Anterior cingulate cortex (tissue), 58 donors: Measurements from ENCODE around the gene PCNX2.

Experiments
- DNase-seq, 58 donors: peaks; one replicate each; lab custom pipeline; 2025; lab: John Stamatoyannopoulos, UW

The PCNX2 gene

DNA sequence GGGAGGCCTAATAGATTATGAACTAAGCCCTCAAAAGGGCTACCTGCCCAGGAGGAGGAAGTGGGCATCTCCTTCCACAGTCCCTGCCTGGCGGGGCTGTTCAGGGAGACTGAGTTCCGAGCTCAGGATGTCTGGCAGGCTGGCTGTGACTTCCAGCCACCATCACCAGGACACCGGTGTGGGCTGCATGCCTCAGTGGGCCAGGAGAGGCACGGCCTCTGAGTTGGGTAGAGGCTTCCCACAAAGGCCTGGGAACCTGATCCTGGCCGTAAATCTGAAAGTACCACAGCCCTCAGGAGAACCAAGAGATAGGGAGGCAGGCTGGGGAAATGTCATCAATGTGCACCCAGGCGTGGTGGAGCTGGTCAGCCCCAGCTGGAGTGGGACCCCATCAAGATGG is 316.0 kb downstream of the PCNX2 start:
- no peak for DNase-seq

DNA sequence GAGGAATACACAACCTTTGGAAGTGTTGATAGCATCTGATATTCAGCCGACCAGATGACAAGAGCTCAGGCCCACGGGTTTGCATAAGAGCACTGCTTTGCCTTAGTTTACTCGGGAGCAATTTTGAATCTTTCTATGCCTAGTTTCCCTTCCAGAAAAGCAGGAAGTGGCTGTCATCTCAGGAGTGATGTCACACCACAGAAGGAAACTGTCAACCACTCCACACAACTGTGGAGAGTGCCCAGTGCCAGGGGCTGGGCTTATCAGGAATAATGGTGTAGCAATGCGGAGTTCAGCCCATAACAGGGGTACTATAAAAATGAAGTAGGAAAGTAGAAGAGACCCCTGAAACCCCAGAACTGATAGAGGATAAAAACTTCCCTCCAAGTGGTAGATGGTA is 316.7 kb downstream of the PCNX2 start:
- DNase-seq, result no peak

DNA sequence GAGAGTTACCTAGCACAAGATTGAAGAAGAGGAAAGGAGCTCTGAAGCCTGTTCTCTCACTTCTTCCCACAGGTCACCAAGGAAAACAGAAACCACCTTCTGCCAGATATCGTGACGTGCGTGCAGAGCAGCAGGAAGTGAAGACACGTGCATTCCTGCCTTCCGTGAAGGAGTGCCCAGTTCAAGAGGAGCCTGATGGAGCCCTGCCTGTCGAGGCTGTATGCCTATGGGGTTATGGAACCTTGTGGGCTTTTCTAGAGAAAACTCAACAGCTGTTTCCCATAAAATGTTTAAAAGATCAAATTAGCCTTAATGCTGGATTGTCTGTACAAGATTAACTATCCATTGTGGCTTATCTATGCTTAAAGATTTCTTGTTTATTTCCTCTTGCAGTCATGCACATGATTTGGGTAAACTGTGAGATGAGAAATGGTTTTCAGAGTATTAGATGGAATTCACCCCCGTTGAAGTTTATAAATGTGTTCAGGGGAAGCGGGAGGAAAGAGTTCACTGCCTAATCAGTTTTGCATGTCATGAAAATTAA is 317.4 kb downstream of the PCNX2 start:
- no peak for DNase-seq

DNA sequence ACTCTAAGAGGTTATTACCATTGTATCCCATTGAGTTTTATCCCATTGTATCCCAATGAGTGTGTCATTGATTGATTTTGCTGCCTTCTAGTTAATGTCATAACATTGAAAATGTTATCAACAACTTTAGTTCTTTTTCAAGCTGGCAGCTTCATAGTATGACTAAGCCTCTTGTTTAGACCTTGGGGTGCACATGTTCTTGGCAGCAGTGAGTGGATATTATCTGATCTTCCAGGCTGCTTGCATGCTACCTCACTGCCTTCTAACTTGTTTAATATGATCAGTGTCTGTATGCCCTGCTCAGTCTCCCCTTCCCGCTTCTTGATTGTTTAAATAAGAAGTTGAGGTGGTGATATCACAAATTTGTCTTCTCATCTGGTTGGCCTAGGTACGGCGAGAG is 320.6 kb downstream of the PCNX2 start:
- DNase-seq, result no peak

DNA sequence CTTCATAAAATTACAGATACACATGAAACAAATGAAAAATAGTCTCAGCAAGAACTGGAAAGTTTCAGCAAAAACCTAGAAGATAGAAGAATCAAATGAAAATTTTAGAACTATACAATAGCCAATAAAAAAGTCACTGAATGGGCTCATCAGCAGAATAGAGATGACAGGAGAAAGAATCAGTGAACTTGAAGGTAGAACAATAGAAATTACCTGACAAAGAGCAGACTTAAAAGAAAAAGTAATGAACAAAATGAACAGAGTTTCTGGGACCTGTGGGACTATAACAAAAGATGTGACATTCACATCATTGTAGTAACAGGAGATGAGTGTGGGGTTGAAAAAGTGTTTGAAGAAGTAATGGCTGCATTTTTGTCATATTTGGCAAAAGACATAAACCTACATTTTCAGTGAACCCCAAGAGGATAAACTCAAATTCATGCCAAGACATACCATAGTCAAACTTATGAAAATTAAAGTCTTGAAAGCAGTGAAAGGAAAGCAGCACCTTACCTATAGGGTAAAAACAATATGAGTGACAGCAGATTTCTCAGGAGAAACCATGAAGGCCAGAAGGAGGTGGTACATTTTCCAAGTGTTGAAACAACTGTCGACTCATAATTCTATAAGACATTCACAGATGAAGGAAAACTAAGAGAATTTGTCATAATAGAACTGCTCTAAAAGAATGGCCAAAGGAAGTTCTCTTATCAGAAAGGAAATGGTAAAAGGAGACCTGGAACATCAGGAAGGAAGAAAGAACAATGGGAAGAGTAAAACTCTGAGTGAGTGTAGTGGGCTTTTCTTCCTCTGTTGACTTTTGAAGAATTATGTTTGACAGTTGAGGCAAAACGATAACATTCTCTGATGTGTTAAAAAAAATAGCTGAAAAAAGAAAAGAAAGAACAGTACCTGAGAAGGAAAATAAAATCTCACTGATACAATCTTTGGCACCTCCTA is 321.6 kb downstream of the PCNX2 start:
- DNase-seq, result no peak

DNA sequence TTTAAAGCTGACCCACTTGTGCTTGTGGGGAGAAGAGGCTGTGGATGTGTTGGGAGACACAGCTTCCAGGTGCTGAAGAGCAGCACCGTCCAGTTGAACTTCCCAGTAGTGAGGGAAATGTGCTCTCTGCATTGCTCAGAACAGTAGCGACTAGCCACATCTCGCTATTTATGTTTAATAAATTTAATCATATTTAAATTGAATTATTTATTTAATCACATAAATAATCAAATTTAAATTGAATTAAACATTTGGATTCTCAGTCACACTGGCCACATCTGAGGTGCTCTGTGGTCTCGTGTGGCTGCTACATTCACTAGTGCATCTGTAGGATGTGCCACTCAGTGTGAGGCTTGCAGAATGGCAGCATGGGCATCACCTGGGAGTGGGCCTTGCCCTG is 325.0 kb downstream of the PCNX2 start:
- DNase-seq, result no peak

DNA sequence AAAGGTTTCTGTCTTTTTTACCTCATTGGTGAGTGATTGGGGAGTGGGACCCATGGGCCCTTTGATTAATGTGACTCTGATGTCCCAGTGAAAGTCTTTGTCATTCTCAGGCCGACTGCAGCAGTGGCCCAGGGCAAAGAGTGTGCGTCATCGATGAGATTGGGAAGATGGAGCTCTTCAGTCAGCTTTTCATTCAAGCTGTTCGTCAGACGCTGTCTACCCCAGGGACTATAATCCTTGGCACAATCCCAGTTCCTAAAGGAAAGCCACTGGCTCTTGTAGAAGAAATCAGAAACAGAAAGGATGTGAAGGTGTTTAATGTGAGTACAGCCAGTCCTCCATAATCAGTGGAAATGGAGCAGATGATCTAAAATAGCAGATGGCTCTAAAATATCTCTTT is 325.7 kb downstream of the PCNX2 start:
- no peak for DNase-seq

DNA sequence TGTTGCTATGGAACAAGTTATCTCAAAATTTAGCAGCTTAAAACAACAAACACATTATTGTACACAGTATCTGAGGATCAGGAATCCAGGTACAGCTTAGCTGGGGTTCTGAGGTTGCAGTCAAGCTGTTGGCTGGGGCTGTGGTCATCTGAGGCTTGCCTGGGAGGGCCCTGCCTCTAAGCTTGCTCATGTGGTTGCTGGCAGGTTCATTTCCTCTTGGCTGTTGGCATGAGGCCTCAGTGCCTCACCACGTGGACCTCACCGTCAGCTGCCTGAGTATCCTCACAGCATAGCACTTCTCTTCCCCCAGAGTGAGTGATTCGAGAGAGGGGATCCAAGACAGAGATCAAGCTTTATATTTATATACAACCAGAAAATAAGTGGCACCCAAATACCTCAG is 326.6 kb downstream of the PCNX2 start:
- peak in 7 of 58 donors; percentile 6 to 32 (median 14) for DNase-seq

DNA sequence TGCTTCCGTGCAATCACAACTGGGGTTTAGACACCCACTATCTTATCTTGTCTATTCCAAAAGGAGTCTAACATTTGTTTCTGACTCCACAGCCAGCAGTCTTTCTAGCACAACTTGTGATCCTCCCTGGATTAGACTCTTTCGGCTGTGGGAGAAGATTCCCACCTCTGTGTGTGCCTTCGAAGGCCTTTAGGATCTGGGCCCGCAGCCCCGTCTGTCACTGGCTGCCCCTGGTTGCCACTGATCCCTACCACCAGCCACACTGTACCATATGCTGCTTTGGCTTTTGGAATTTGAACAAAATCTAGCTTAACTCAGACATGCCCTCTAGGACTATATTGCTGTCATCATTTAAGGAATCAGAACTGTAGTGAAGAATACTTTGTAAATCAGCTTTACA is 327.1 kb downstream of the PCNX2 start:
- no peak for DNase-seq

DNA sequence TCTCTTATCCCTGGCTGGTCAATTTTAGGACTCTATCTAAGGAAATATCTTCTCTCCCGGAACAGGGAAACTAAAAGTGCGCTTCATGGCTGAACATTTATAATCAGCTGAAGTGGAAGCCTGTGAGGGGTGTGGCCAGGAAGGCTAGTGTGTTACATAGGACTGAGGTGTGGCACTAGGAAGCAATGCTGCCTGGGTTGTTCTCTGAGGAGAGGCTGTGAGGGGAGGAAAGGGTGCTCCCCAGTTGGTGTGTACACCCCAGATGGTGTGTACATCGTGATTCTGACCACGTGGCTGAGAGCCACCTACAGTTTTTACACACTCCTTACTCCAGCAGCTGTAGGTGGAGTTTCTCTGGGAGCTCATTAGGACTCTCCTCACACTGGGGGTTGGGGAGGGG is 328.9 kb downstream of the PCNX2 start:
- DNase-seq, result no peak

DNA sequence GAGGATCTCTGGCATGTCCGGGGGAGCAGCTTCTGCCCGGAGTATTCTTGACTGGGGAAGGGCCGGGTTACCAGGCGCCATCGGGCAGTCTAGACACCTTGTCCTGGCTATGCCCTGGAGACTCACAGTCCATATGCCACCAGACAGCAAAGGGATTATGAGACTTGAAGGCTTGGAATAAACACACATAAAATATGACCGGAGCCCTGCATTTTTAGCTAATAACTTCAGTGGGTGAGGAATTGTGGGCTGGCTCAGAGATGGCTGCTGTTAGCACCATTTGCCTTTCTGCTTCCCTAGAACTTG is 329.7 kb downstream of the PCNX2 start:
- no peak for DNase-seq

DNA sequence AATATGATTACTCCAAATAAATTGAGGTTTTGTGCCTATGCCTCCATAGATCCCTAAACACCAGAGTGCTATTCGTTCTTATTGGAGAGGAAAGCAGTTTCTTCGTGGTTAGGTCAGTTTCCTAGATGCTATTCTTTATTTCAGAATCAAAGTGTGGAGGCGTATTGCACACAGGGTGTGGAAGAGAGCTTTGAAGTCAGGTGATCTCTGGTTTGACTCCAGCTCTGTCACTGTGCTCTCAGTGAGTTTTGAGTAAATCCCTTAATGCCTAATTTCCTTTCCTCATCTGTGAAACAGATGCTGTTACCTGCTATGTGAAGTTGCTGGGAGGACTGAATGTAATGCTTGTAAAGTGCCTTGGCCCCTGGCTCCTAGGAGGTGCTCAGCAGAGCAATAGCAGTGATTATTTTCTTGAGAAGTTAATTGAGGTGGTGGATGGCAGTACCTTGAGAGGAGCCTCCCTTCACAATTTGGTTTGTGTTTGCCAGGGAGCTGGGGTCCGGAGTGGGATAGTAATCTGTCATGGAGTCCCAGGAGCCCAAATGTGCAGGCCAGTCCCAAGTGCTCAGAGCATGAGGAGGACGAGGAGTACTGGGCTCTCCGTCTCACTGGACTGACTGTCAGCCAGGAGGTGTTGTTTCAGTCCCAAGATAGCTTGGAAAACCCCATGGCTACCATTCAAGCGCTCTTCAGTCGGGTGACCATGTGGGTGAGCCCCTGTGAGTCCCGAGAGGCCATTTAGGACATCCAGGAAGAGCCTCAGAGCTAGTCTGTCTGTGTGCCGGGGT is 330.2 kb downstream of the PCNX2 start:
- no peak for DNase-seq

DNA sequence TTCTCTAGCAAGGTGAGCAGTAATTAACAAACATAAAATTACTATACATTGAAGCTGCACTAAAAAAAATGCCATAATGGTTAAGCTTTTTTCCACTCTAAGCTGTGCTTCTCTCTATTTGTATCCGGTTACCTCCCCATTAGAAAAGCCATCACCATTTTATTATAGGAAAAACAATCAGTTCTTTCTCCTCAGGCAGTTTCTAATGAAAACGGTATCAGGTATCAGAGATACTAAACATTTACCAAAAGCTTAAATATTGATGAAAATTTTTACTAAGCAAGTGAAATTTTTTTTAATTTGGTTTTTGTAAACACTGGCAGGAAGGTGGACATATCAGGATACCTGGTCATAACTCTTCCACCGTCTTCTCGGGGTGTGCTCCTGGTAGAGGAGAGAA is 330.9 kb downstream of the PCNX2 start:
- DNase-seq, result no peak

DNA sequence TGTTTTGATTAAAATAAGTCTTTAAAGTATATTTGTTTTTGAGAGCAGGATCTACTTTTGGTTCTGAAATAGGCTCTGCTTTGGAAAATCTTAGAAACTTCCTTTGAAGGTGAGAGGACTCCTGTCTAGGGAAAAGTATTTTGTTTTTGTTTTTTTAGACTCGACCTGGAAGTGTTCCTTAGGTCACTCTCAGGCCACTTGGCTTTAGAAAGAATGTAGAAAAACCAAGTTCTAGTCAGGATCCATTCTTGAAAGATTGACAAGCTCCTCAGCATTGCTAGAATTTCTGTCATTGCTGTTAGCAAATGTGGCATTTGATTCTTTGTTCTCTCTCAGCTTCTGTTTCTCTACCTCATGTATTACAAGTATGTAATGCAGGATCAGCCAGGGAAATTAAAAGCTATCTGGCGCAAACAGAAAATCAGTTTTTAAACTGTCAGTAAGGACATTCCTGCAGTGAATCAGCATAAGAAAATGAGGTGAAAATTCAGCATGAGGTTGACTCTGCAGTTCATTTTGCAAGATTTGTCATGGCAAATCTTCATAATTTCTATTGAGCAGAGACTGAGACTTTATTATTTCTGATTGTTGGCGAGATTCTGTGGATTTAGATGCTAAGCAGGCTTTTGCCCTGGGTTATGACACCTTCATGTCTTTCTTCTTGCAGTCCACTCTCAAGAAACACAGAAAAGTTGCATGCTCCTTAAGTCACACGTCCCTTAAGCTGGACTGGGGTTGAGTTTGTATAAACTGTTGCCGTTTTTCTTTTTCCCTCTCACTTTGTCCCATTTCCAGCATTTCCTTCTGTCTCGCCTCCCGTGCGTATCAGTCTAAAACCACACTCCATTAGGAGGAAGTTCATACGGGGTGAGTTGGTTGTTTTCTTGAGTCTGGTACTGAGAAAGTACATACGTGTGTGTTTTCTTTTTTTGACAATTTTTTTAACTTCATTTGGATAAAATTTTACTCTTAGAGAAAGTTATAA is 332.5 kb downstream of the PCNX2 start:
- no peak for DNase-seq

DNA sequence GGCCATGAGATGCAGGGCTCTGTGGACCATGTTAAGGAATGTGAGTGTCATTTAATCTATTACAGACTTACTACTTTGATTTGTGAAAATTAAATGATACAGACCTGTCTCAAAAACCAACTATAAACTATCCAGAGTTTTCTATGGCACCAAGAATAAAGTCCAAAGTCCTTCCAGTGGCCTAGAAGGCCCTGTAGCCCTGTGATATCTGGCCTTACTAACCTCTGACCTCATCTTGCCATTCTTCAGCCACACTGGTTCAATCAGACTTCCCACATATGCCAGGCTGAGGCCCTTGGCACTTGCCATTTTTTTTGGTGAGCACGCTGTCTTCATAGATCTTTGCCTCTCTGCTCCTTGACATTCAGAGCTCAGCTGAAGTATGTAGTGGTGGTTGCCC is 337.5 kb downstream of the PCNX2 start:
- DNase-seq, result no peak

DNA sequence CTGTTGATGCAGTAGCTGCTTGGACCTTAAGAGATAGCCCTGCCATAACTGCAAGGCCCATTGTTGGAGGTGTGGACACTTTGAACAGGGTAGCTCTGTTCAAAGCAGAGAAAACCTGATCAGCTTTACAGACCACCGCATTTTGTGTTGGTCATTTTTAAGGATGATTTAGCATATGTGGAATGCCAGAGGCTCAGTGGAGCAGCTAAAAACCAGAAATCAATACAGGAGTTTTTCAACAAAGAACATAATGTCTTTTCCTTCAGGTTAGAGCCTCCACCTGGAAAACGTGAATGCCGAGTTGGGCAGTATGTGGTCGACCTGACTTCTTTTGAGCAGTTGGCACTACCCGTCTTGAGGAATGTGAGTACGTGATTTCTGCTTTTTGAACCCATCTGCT is 339.4 kb downstream of the PCNX2 start:
- DNase-seq, result no peak

DNA sequence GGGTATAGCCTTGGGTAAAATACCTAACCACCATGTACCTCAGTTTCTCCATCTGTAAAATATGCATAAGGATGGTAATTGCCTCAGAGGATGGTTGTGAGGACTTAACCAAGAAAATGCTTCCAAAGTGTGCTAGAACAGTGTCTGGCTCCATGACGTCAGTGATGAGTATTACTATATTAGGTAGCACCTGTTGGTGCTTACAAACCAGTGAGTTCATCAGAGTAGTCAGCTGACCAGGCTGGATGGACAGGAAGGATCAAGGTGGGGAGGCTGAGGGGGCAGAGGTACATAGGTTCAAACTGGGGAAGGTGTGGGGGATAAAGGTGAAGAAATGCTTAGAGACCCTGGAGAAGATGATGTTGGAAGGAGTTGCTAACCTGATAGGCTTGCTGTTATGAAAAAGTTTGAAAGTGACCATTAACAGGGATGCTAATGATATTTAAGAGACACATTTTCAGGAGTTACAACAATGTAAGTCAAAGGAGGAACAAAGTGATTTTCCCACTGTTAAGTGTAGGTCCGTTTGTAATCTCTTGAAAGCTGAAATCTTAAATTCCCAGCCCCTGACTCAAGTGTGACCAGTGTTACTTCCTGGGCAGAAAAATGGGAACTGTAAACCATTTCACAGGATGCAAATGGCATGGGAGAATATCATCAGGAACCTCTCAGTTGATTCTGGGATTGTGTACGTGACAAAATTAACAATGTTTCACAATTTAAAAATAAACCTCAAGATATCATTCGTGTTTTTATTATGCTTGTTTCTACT is 340.7 kb downstream of the PCNX2 start:
- DNase-seq, result no peak

DNA sequence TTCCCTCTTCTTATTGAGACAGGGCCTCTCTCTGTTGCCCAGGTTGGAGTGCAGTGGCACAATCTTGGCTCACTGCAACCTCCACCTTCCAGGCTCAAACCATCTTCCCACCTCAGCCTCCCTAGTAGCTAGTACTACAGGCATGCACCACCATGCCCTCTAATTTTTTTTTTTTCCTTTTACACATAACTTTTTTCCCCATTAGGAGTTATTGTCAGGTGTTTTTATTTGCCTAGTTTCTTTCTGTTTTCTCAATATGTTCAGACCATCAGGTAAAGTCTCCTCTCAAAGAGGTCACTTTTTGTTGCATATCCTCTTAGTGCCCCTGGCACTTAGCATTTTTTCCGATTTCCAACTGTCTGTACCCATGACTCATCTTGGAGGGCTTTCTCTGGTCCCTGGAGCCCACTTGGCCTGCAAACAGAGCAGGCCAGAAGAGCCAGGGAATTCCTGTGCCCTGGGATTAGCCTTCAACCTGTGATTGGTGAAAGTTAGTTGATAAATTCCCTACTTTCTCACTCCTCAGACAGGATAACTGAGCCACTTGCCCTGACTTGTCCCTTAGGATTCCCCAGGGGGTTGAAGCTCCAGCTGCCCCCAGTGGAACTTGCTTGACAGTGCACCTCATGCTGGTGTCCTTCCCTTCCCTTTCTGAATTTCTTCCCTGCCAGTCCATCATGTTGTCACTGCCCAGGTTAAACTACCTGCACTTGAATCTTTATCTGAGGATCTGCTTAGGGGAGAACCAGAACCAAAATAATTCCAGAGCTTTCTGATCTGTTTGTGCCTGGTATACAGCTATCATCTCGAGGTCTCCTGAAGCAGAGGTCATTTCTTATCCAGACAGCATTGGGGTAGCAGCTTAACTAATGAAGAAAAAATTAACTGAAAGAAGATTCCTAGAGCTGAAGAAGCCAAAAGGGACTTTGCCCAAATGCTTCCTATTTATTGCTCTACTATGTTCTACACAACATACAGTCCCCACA is 342.7 kb downstream of the PCNX2 start:
- DNase-seq, result peak in 10 of 58 donors; percentile 4 to 37 (median 8)
